GM19452 (cell line): ENCODE results near the gene CDKN1A.

Source experiments
- ATAC-seq: cut with Tn5 transposase; IDR thresholded peaks from one replicate; pipeline ENCODE4 v1.9.1; 2021; ENCODE audit not compliant: unreplicated experiment

CDKN1A gene

GRCh38 chr6:36677059-36677749 is 1.3 kb upstream of the CDKN1A start:
- no peak for ATAC-seq

- ATAC-seq = no peak
Measured at GRCh38 chr6:36677753-36678487, 594 bp upstream of the CDKN1A start.

- ATAC-seq = no peak
Measured at GRCh38 chr6:36679043-36679833, 724 bp downstream of the CDKN1A start.

GRCh38 chr6:36682328-36683144 is 4.0 kb downstream of the CDKN1A start:
- no peak for ATAC-seq

- no peak for ATAC-seq
Measured at GRCh38 chr6:36683145-36683655, 4.7 kb downstream of the CDKN1A start.

GRCh38 chr6:36683656-36684446 is 5.3 kb downstream of the CDKN1A start:
- ATAC-seq = no peak

GRCh38 chr6:36684447-36684812 is 5.9 kb downstream of the CDKN1A start:
- ATAC-seq = no peak

- no peak for ATAC-seq
Measured at GRCh38 chr6:36685166-36685924, 6.8 kb downstream of the CDKN1A start.

- no peak for ATAC-seq
Measured at GRCh38 chr6:36685926-36686667, 7.6 kb downstream of the CDKN1A start.

- ATAC-seq = no peak
Measured at GRCh38 chr6:36686668-36687513, 8.4 kb downstream of the CDKN1A start.

GRCh38 chr6:36688063-36688738 is 9.7 kb downstream of the CDKN1A start:
- ATAC-seq = no peak

GRCh38 chr6:36688739-36689075 is 10.2 kb downstream of the CDKN1A start:
- no peak for ATAC-seq

- no peak for ATAC-seq
Measured at GRCh38 chr6:36691011-36691410, 12.5 kb downstream of the CDKN1A start.

GRCh38 chr6:36691612-36692011 is 13.1 kb downstream of the CDKN1A start:
- ATAC-seq = no peak

GRCh38 chr6:36692220-36692619 is 13.7 kb downstream of the CDKN1A start:
- no peak for ATAC-seq

- ATAC-seq = no peak
Measured at GRCh38 chr6:36692861-36693702, 14.6 kb downstream of the CDKN1A start.
